Smooth muscle cell (in vitro differentiated cells): ENCODE measurements around the gene COL16A1. TPM values are rescaled to one million over a fixed set of nuclear protein-coding genes. Genes with fewer than 3 reads are reported as not detected.

ENCODE experiments used
- DNase-seq: peaks from one replicate; lab custom pipeline; 2025; ENCODE audit not compliant: unreplicated experiment; lab: John Stamatoyannopoulos, UW
- H2AFZ ChIP-seq: fragments of 200-600 bp; sonication (generic); 2 replicates; pipeline ENCODE4 v1.6.0; 2016; ENCODE audit warnings: antibody characterized with exemption, low read depth, mild to moderate bottlenecking
- H3F3A ChIP-seq: fragments of 200-600 bp; sonication (generic); 2 replicates; pipeline ENCODE4 v1.6.0; 2017; ENCODE audit warnings: antibody characterized with exemption, low read depth
- H3K27ac ChIP-seq: fragments of 200-600 bp; sonication (generic); 2 replicates; pipeline ENCODE4 v1.5.1; 2016; ENCODE audit warnings: low read depth, mild to moderate bottlenecking
- H3K27me3 ChIP-seq: fragments of 200-600 bp; sonication (generic); 2 replicates; pipeline ENCODE4 v1.6.1; 2016; ENCODE audit warnings: low read depth, mild to moderate bottlenecking
- H3K36me3 ChIP-seq: fragments of 200-600 bp; sonication (generic); 2 replicates; pipeline ENCODE4 v1.5.1; 2016; ENCODE audit warnings: low read depth
- H3K4me1 ChIP-seq: fragments of 200-600 bp; sonication (generic); 2 replicates; pipeline ENCODE4 v1.5.1; 2016; ENCODE audit warnings: low read depth
- H3K4me2 ChIP-seq: fragments of 200-600 bp; sonication (generic); 2 replicates; pipeline ENCODE4 v1.6.0; 2016; ENCODE audit warnings: mild to moderate bottlenecking
- H3K4me3 ChIP-seq: fragments of 200-600 bp; sonication (generic); 2 replicates; pipeline ENCODE4 v1.5.1; 2016; ENCODE audit warnings: mild to moderate bottlenecking
- H3K79me2 ChIP-seq: fragments of 200-600 bp; sonication (generic); 2 replicates; pipeline ENCODE4 v1.6.0; 2016; ENCODE audit warnings: low read depth, mild to moderate bottlenecking
- H3K9ac ChIP-seq: fragments of 200-600 bp; sonication (generic); 2 replicates; pipeline ENCODE4 v1.6.0; 2016; ENCODE audit warnings: low read depth
- H3K9me3 ChIP-seq: fragments of 200-600 bp; sonication (generic); replicated peaks from 2 replicates; pipeline ENCODE4 v1.5.1; 2016; ENCODE audit warnings: low read depth
- H4K20me1 ChIP-seq: fragments of 200-600 bp; sonication (generic); 2 replicates; pipeline ENCODE4 v1.6.0; 2016; ENCODE audit warnings: low read depth
- CTCF ChIP-seq: fragments of 200-600 bp; sonication (generic); IDR thresholded peaks from 2 replicates; pipeline ENCODE4 v1.5.1; 2017; ENCODE audit warnings: borderline replicate concordance, mild to moderate bottlenecking, antibody characterized with exemption; ENCODE audit not compliant: insufficient read depth, poor library complexity, severe bottlenecking
- WGBS: methylation state at CpG from one replicate; pipeline ENCODE4 v1.1.7; 2016; ENCODE audit warnings: low lambda C conversion rate; 5-methylcytosine and 5-hydroxymethylcytosine counted together
- polyA plus RNA-seq: library from polyadenylated mRNA; unstranded; fragments of >200 nt; fragmentation: Nextera tagmentation; extraction: Ambion mirVana; gene quantifications from 2 replicates; pipeline ENCODE4 v1.2.1, GENCODE V29; 2016
- total RNA-seq: library from RNA; depleted of rRNA; stranded (reverse); fragments of >200 nt; gene quantifications from 2 replicates; pipeline ENCODE4 v1.2.3, GENCODE V29; 2014

COL16A1 gene
- total and polyA plus RNA-seq, 2 experiments from 2014 or later: 67.3 to 152 TPM

GRCh38 chr1:31642366-31642765 is 61.5 kb downstream of the COL16A1 start:
- peak overlapping the region; percentile 10 for H3K27ac ChIP-seq
- no peak overlapping the region for H2AFZ ChIP-seq
- no peak for TF ChIP-seq CTCF
- H3K9ac ChIP-seq: no peak overlapping the region
- H3F3A ChIP-seq: peaks cover 20% of the 10 kb centered on the region
- DNase-seq: no peak
- H3K9me3 ChIP-seq: no peaks in the 10 kb centered on the region
- H4K20me1 ChIP-seq: peaks cover 17% of the 10 kb centered on the region
- H3K36me3 ChIP-seq: no peaks in the 10 kb centered on the region
- H3K79me2 ChIP-seq: peaks cover 49% of the 10 kb centered on the region
- H3K4me1 ChIP-seq: peaks cover 19% of the 10 kb centered on the region
- H3K4me3 ChIP-seq: no peak overlapping the region
- no peak overlapping the region for H3K4me2 ChIP-seq
- WGBS: 80% methylated on average over 4 of the region's 4 CpGs
- H3K27me3 ChIP-seq: no peaks in the 10 kb centered on the region

- peaks cover 31% of the 10 kb centered on the region for H4K20me1 ChIP-seq
- H3K36me3 ChIP-seq: no peaks in the 10 kb centered on the region
- H3K9me3 ChIP-seq: no peaks in the 10 kb centered on the region
- no peak overlapping the region for H3K4me2 ChIP-seq
- no peaks in the 10 kb centered on the region for H3K27me3 ChIP-seq
- no peak overlapping the region for H2AFZ ChIP-seq
- WGBS: 80% methylated on average over 4 of the region's 4 CpGs
- peak overlapping the region; percentile 81 for H3K27ac ChIP-seq
- DNase-seq: no peak
- H3K79me2 ChIP-seq: peaks cover 63% of the 10 kb centered on the region
- peaks cover 20% of the 10 kb centered on the region for H3F3A ChIP-seq
- peaks cover 19% of the 10 kb centered on the region for H3K4me1 ChIP-seq
- no peak overlapping the region for H3K4me3 ChIP-seq
- TF ChIP-seq CTCF: no peak
- no peak overlapping the region for H3K9ac ChIP-seq
Measured at GRCh38 chr1:31640964-31641363, 62.9 kb downstream of the COL16A1 start.

- no peaks in the 10 kb centered on the region for H3K9me3 ChIP-seq
- no peak for TF ChIP-seq CTCF
- peaks cover 70% of the 10 kb centered on the region for H3K79me2 ChIP-seq
- H3K9ac ChIP-seq: no peak overlapping the region
- H3K4me1 ChIP-seq: peaks cover 16% of the 10 kb centered on the region
- H3K36me3 ChIP-seq: no peaks in the 10 kb centered on the region
- DNase-seq: no peak
- no peak overlapping the region for H2AFZ ChIP-seq
- peak overlapping the region; percentile 71 for H3K4me2 ChIP-seq
- peaks cover 39% of the 10 kb centered on the region for H4K20me1 ChIP-seq
- H3K27ac ChIP-seq: peak overlapping the region; percentile 81
- no peaks in the 10 kb centered on the region for H3K27me3 ChIP-seq
- H3K4me3 ChIP-seq: no peak overlapping the region
- peaks cover 20% of the 10 kb centered on the region for H3F3A ChIP-seq
Measured at GRCh38 chr1:31640179-31640578, 63.6 kb downstream of the COL16A1 start.

- peak overlapping the region; percentile 81 for H3K27ac ChIP-seq
- no peaks in the 10 kb centered on the region for H3K27me3 ChIP-seq
- H3K4me1 ChIP-seq: peaks cover 16% of the 10 kb centered on the region
- 41% methylated on average over 5 of the region's 5 CpGs for WGBS
- H2AFZ ChIP-seq: no peak overlapping the region
- H4K20me1 ChIP-seq: peaks cover 44% of the 10 kb centered on the region
- no peak for DNase-seq
- peaks cover 70% of the 10 kb centered on the region for H3K79me2 ChIP-seq
- no peak overlapping the region for H3K4me3 ChIP-seq
- TF ChIP-seq CTCF: no peak
- peak overlapping the region; percentile 71 for H3K4me2 ChIP-seq
- H3F3A ChIP-seq: peaks cover 20% of the 10 kb centered on the region
- no peak overlapping the region for H3K9ac ChIP-seq
- no peaks in the 10 kb centered on the region for H3K36me3 ChIP-seq
- no peaks in the 10 kb centered on the region for H3K9me3 ChIP-seq
Measured at GRCh38 chr1:31639543-31639942, 64.3 kb downstream of the COL16A1 start.
